ENCODE measurements around the gene LPO. TPM values are rescaled to one million over a fixed set of nuclear protein-coding genes. Genes with fewer than 3 reads are reported as not detected.

The LPO gene
- not detected in 2 replicates for total RNA-seq (2014; rRNA removed; shearing (Covaris generic))

GRCh38 chr17:58238147-58238634, at the start of gene LPO:
LPO (plus strand) TSS chr17:58238584; CDS start chr17:58242980, 4,396 bp downstream.
- DNase-seq (ENCODE audit: low spot score), result no peak

- DNase-seq (ENCODE audit: low spot score), result peak; percentile 36
Measured at GRCh38 chr17:58189436-58190146, 48.8 kb upstream of the LPO start.

GRCh38 chr17:58191241-58191896, 47.0 kb upstream of the LPO start:
- DNase-seq (ENCODE audit: low spot score), result no peak

GRCh38 chr17:58192612-58193011, 45.8 kb upstream of the LPO start, which contains the start of gene EPX:
EPX (plus strand) TSS chr17:58192726; CDS start chr17:58192847, 121 bp downstream.
- no peak for DNase-seq (ENCODE audit: low spot score)

- no peak for DNase-seq (ENCODE audit: low spot score)
Measured at GRCh38 chr17:58193641-58194255, 44.6 kb upstream of the LPO start.

- DNase-seq (ENCODE audit: low spot score), result no peak
Measured at GRCh38 chr17:58195518-58196123, 42.8 kb upstream of the LPO start.

- DNase-seq (ENCODE audit: low spot score), result no peak
Measured at GRCh38 chr17:58196610-58197009, 41.8 kb upstream of the LPO start.

GRCh38 chr17:58200024-58200633, 38.3 kb upstream of the LPO start:
- DNase-seq (ENCODE audit: low spot score), result peak; percentile 69

- DNase-seq (ENCODE audit: low spot score), result no peak
Measured at GRCh38 chr17:58202859-58203258, 35.5 kb upstream of the LPO start.

GRCh38 chr17:58204796-58205195, 33.6 kb upstream of the LPO start:
- no peak for DNase-seq (ENCODE audit: low spot score)

GRCh38 chr17:58205936-58206335, 32.4 kb upstream of the LPO start:
- no peak for DNase-seq (ENCODE audit: low spot score)

GRCh38 chr17:58207451-58207850, 30.9 kb upstream of the LPO start:
- DNase-seq (ENCODE audit: low spot score), result no peak

GRCh38 chr17:58208344-58208743, 30.0 kb upstream of the LPO start:
- no peak for DNase-seq (ENCODE audit: low spot score)

GRCh38 chr17:58210922-58211321, 27.5 kb upstream of the LPO start:
- DNase-seq (ENCODE audit: low spot score), result peak; percentile 19

GRCh38 chr17:58215685-58216084, 22.7 kb upstream of the LPO start:
- peak; percentile 34 for DNase-seq (ENCODE audit: low spot score)

- DNase-seq (ENCODE audit: low spot score), result no peak
Measured at GRCh38 chr17:58217766-58218165, 20.6 kb upstream of the LPO start.

GRCh38 chr17:58219007-58219788, 19.2 kb upstream of the LPO start, which contains the start of gene MKS1:
MKS1 (minus strand) TSS chr17:58219255; CDS start chr17:58219230, 25 bp downstream.
- peak; percentile 94 for DNase-seq (ENCODE audit: low spot score)

GRCh38 chr17:58219789-58220183, 18.6 kb upstream of the LPO start:
- no peak for DNase-seq (ENCODE audit: low spot score)

GRCh38 chr17:58224315-58224714, 14.1 kb upstream of the LPO start:
- DNase-seq (ENCODE audit: low spot score), result no peak

GRCh38 chr17:58227733-58228132, 10.7 kb upstream of the LPO start:
- DNase-seq (ENCODE audit: low spot score), result no peak

- no peak for DNase-seq (ENCODE audit: low spot score)
Measured at GRCh38 chr17:58228679-58229078, 9.7 kb upstream of the LPO start.
